Endothelial cell of umbilical vein (primary cell): ENCODE results near the gene MREG. TPM values are rescaled to one million over a fixed set of nuclear protein-coding genes. Genes with fewer than 3 reads are reported as not detected.

Source experiments
- BruUV-seq: library from RNA; stranded (reverse); fragments of 400-500 nt; replicated peaks from 2 replicates; lab custom pipeline; 2021; lab: Mats Ljungman, UMichigan
- CTCF ChIA-PET: fragments of 300-600, 350-600 bp; sonication (Branson Sonifier 250); formaldehyde crosslinking; loops from one replicate; lab custom pipeline; 2021; ENCODE audit warnings: antibody characterized with exemption, inconsistent platforms; lab: Charles Lee
- POLR2A ChIA-PET: fragments of 300-600, 350-600 bp; sonication (Branson Sonifier 250); formaldehyde crosslinking; loops from one replicate; lab custom pipeline; 2021; ENCODE audit warnings: antibody characterized with exemption, inconsistent platforms; lab: Charles Lee
- DNase-seq: peaks from one replicate; pipeline ENCODE4 v3.0.0-alpha.2; 2011; ENCODE audit warnings: low read depth, low spot score
- FAIRE-seq: peaks from 2 replicates; lab custom pipeline; 2011; peaks lifted over from hg19 to GRCh38; lab: Jason Lieb, UNC
- H2AFZ ChIP-seq: 2 replicates; pipeline ENCODE4 v1.6.0; 2012; ENCODE audit warnings: low read depth, low read length, control low read depth, inconsistent platforms
- H3K27ac ChIP-seq: 2 replicates; pipeline ENCODE4 v1.5.1; 2011; ENCODE audit warnings: low read depth, mild to moderate bottlenecking, control low read depth, low read length, moderate library complexity; ENCODE audit not compliant: insufficient read depth
- H3K27me3 ChIP-seq, 2 experiments: 2 replicates each; pipeline versions ENCODE4 v1.6.0 to v1.6.1; 2011; ENCODE audit warnings: low read length in 2 of 2, mixed read lengths in 1 of 2; ENCODE audit not compliant: control insufficient read depth in 2 of 2, insufficient read depth in 2 of 2
- H3K36me3 ChIP-seq, 2 experiments: 2 replicates in 1 of 2; 3 replicates in 1 of 2; pipeline ENCODE4 v1.5.1; 2011; ENCODE audit warnings: low read length in 2 of 2, mild to moderate bottlenecking in 1 of 2, moderate library complexity in 1 of 2; ENCODE audit not compliant: control insufficient read depth in 2 of 2, insufficient read depth in 2 of 2; ENCODE audit errors: extremely low read depth in 1 of 2
- H3K4me1 ChIP-seq: 3 replicates; pipeline ENCODE4 v1.5.1; 2011; ENCODE audit warnings: mild to moderate bottlenecking, low read length; ENCODE audit not compliant: control insufficient read depth, insufficient read depth; ENCODE audit errors: extremely low read depth
- H3K4me2 ChIP-seq: 2 replicates; pipeline ENCODE4 v1.6.1; 2011; ENCODE audit warnings: low read length, control low read depth, mixed read lengths; ENCODE audit not compliant: insufficient read depth
- H3K4me3 ChIP-seq, 3 experiments: fragments of 200-600 bp in 1 of 3; sonication (generic), shearing (Covaris generic) in 1 of 3; replicated peaks in 1 of 3; 2 replicates each; pipeline ENCODE4 v1.5.1; 2011 to 2016; ENCODE audit warnings: control low read depth in 3 of 3, low read length in 3 of 3, mild to moderate bottlenecking in 2 of 3, inconsistent platforms in 1 of 3, low read depth in 1 of 3, moderate library complexity in 1 of 3; ENCODE audit not compliant: insufficient read depth in 1 of 3
- H3K79me2 ChIP-seq: 2 replicates; pipeline ENCODE4 v1.6.0; 2012; ENCODE audit warnings: low read length, inconsistent platforms; ENCODE audit not compliant: control insufficient read depth, insufficient read depth
- H3K9ac ChIP-seq: replicated peaks from 2 replicates; pipeline ENCODE3; 2011; ENCODE audit warnings: low read length, control low read depth; ENCODE audit not compliant: insufficient read depth; ENCODE audit errors: extremely low read depth
- H3K9me1 ChIP-seq: replicated peaks from 3 replicates; pipeline ENCODE4 v1.6.0; 2011; ENCODE audit warnings: mild to moderate bottlenecking, low read length; ENCODE audit not compliant: control insufficient read depth, insufficient read depth; ENCODE audit errors: extremely low read depth
- H3K9me3 ChIP-seq: replicated peaks from 2 replicates; pipeline ENCODE4 v1.5.1; 2012; ENCODE audit warnings: low read length, inconsistent platforms; ENCODE audit not compliant: control insufficient read depth, insufficient read depth
- H4K20me1 ChIP-seq: replicated peaks from 2 replicates; pipeline ENCODE3; 2011; ENCODE audit warnings: mild to moderate bottlenecking, low read length; ENCODE audit not compliant: control insufficient read depth, insufficient read depth; ENCODE audit errors: extremely low read depth
- CTCF ChIP-seq, 2 donors: IDR thresholded peaks; 1 replicate in 1 of 2; 2 replicates in 1 of 2; pipeline ENCODE4 v1.5.1; 2011; ENCODE audit warnings: low read length in 2 of 2, mild to moderate bottlenecking in 2 of 2, moderate library complexity in 2 of 2, control low read depth in 1 of 2, inconsistent platforms in 1 of 2, low read depth in 1 of 2; ENCODE audit not compliant: insufficient read depth in 1 of 2; ENCODE audit errors: extremely low read depth in 1 of 2
- EZH2 ChIP-seq: IDR thresholded peaks from 2 replicates; pipeline ENCODE4 v1.6.1; 2012; ENCODE audit warnings: borderline replicate concordance, low read depth, mild to moderate bottlenecking, moderate library complexity, low read length, inconsistent platforms; ENCODE audit not compliant: severe bottlenecking
- FOS ChIP-seq: IDR thresholded peaks from 2 replicates; pipeline ENCODE4 v1.6.1; 2011; ENCODE audit warnings: mild to moderate bottlenecking, low read length, moderate library complexity, borderline replicate concordance; ENCODE audit not compliant: insufficient read depth
- GATA2 ChIP-seq: IDR thresholded peaks from 2 replicates; pipeline ENCODE4 v1.7.0; 2011; ENCODE audit warnings: low read depth, mild to moderate bottlenecking, moderate library complexity, mixed read lengths, low read length; ENCODE audit not compliant: insufficient read length, insufficient read depth
- JUN ChIP-seq: IDR thresholded peaks from 2 replicates; pipeline ENCODE4 v1.6.1; 2011; ENCODE audit warnings: borderline replicate concordance, low read depth; ENCODE audit not compliant: insufficient read length, insufficient read depth
- MAX ChIP-seq: IDR thresholded peaks from 2 replicates; pipeline ENCODE4 v1.6.1; 2011; ENCODE audit not compliant: insufficient read depth, insufficient read length
- MYC ChIP-seq: IDR thresholded peaks from one replicate; pipeline ENCODE4 v1.6.1; 2011; ENCODE audit warnings: mild to moderate bottlenecking, low read depth, low read length
- POLR2A ChIP-seq: IDR thresholded peaks from 2 replicates; pipeline ENCODE4 v1.6.1; 2012; ENCODE audit warnings: low read depth, mild to moderate bottlenecking, control low read depth, low read length
- POLR2AphosphoS5 ChIP-seq: IDR thresholded peaks from 2 replicates; pipeline ENCODE4 v1.6.1; 2012; ENCODE audit warnings: low read depth, mild to moderate bottlenecking, control low read depth, low read length, moderate library complexity; ENCODE audit not compliant: insufficient read depth
- dilution Hi-C: fragments of 300-500 bp; cut with MboI; formaldehyde crosslinking; loops from one replicate; pipeline ENCODE4 v1.15.0; 2019; ENCODE audit warnings: low sequenced_read_pairs; ENCODE audit not compliant: extremely low pct_ligation_motif_present
- intact Hi-C: fragments of 100-400 bp; cut with micrococcal nuclease; formaldehyde crosslinking; loops from one replicate; pipeline ENCODE4 v1.10.0; 2022
- polyA plus RNA-seq, 4 experiments: library from polyadenylated mRNA; depleted of rRNA in 3 of 4; stranded (reverse) in 3 of 4; unstranded in 1 of 4; fragments of >200 nt; gene quantifications; 2 replicates each; pipeline versions ENCODE4 v1.2.1 to v1.2.3, GENCODE V29; 2011 to 2012; ENCODE audit warnings: missing spikeins in 1 of 4
- total RNA-seq: library from RNA; stranded (reverse); gene quantifications from 2 replicates; pipeline ENCODE4 v1.2.3, GENCODE V29; 2021

Gene MREG
- total and polyA plus RNA-seq, 2 donors (not counting 3 experiments of a cell fraction or from before 2014, with no cell fraction given): 0.41 to 3.9 TPM

- no peak for DNase-seq
- Histone ChIP-seq H3K27me3 (no peaks in the 10 kb centered on the region), H2AFZ (no peak overlapping the region), H3K4me3 (no peak overlapping the region), H3K9me1 (no peaks in the 10 kb centered on the region), H3K9me3 (no peaks in the 10 kb centered on the region), H4K20me1 (no peaks in the 10 kb centered on the region), H3K4me2 (no peak overlapping the region), H3K79me2 (no peaks in the 10 kb centered on the region), H3K36me3 (no peaks in the 10 kb centered on the region), H3K4me1 (no peaks in the 10 kb centered on the region), H3K9ac (no peak overlapping the region), H3K27ac (no peak overlapping the region)
- FAIRE-seq: no peak
- intact Hi-C loops (no loop called here), dilution Hi-C loops (no loop called here)
- no TSS peak for BruUV-seq
- CTCF ChIA-PET: no interaction called here
- POLR2A ChIA-PET: no interaction called here
- no peak for TF ChIP-seq CTCF (IDR thresholded peaks at IDR 0.05; ENCODE audit: extremely low read depth in 1 of 2, insufficient read depth in 1 of 2, low read depth in 1 of 2, low read length in 2 of 2)
- TF ChIP-seq FOS: no peak
- TF ChIP-seq POLR2A: no peak
- TF ChIP-seq POLR2AphosphoS5: no peak
- no peak for TF ChIP-seq GATA2
- TF ChIP-seq MYC: no peak
- TF ChIP-seq MAX: no peak
- no peak for TF ChIP-seq EZH2
- no peak for TF ChIP-seq JUN
Observed at GRCh38 chr2:215896921-215897320, 116.4 kb downstream of the MREG start.
